NCI-H2029 (cell line): Measurements from ENCODE around the gene RAB21.
"Not testable (repeated sequence)": the region's sequence is repeated elsewhere in the genome, so short reads cannot be mapped to it uniquely, and the experiment has no call there.

Source experiments
- DNase-seq: peaks from one replicate; lab custom pipeline; 2025; lab: John Stamatoyannopoulos, UW

RAB21 gene

GRCh38 chr12:71797531-71797930 lies 42.9 kb downstream of the RAB21 start:
- DNase-seq = no peak

GRCh38 chr12:71799106-71799505 lies 44.4 kb downstream of the RAB21 start:
- DNase-seq = no peak

GRCh38 chr12:71800177-71800576 lies 45.5 kb downstream of the RAB21 start:
- DNase-seq = no peak

GRCh38 chr12:71804505-71804904 lies 49.8 kb downstream of the RAB21 start:
- DNase-seq = no peak

GRCh38 chr12:71810921-71811320 lies 56.3 kb downstream of the RAB21 start:
- no peak for DNase-seq

GRCh38 chr12:71815242-71815641 lies 60.6 kb downstream of the RAB21 start:
- DNase-seq = peak; percentile 32

- DNase-seq = not testable (repeated sequence)
These were observed 67.4 kb downstream of the RAB21 start for GRCh38 chr12:71822088-71822487.

GRCh38 chr12:71828813-71829212 lies 74.2 kb downstream of the RAB21 start:
- no peak for DNase-seq

- no peak for DNase-seq
These were observed 82.7 kb downstream of the RAB21 start for GRCh38 chr12:71837356-71837755.

GRCh38 chr12:71838231-71838630 lies 83.6 kb downstream of the RAB21 start:
- no peak for DNase-seq

GRCh38 chr12:71838676-71839075 lies 84.0 kb downstream of the RAB21 start:
- no peak for DNase-seq

- DNase-seq = peak; percentile 13
These were observed 85.7 kb downstream of the RAB21 start for GRCh38 chr12:71840231-71840847.

- no peak for DNase-seq
These were observed 91.8 kb downstream of the RAB21 start for GRCh38 chr12:71846322-71846940.

- DNase-seq = no peak
These were observed 93.5 kb downstream of the RAB21 start for GRCh38 chr12:71848212-71848611.

- DNase-seq = no peak
These were observed 94.6 kb downstream of the RAB21 start for GRCh38 chr12:71849109-71849851.
